Liver (tissue), 9 donors: Measurements from ENCODE around the gene RUNDC1. TPM values are rescaled to one million over a fixed set of nuclear protein-coding genes. Genes with fewer than 3 reads are reported as not detected.

Experiments
- DNase-seq: peaks from one replicate; pipeline ENCODE4 v3.0.0-alpha.2; 2017; ENCODE audit warnings: low spot score
- H3K27ac ChIP-seq, 2 donors: one replicate each; pipeline ENCODE4 v1.7.0; 2013; ENCODE audit warnings: inconsistent platforms in 2 of 2, low read length in 2 of 2, control low read depth in 1 of 2, low read depth in 1 of 2, mild to moderate bottlenecking in 1 of 2
- H3K27me3 ChIP-seq, 4 donors: one replicate each; pipeline versions ENCODE4 v1.6.1 to v1.7.0; 2013; ENCODE audit warnings: low read length in 3 of 4, inconsistent platforms in 1 of 4, mild to moderate bottlenecking in 1 of 4, moderate library complexity in 1 of 4; ENCODE audit not compliant: control insufficient read depth in 4 of 4, insufficient read depth in 4 of 4
- H3K36me3 ChIP-seq, 4 donors: one replicate each; pipeline versions ENCODE4 v1.6.1 to v1.7.0; 2013; ENCODE audit warnings: low read length in 3 of 4, mild to moderate bottlenecking in 3 of 4, low read depth in 1 of 4, moderate library complexity in 1 of 4; ENCODE audit not compliant: control insufficient read depth in 4 of 4, insufficient read depth in 3 of 4
- H3K4me1 ChIP-seq, 4 donors: one replicate each; pipeline versions ENCODE4 v1.6.1 to v1.7.0; 2013; ENCODE audit warnings: low read length in 3 of 4, mild to moderate bottlenecking in 3 of 4, moderate library complexity in 1 of 4; ENCODE audit not compliant: control insufficient read depth in 4 of 4, insufficient read depth in 4 of 4
- H3K4me3 ChIP-seq, 3 donors: one replicate each; pipeline versions ENCODE4 v1.6.1 to v1.7.0; 2013; ENCODE audit warnings: low read length in 3 of 3, control low read depth in 1 of 3, low read depth in 1 of 3, mild to moderate bottlenecking in 1 of 3
- H3K9ac ChIP-seq, 2 donors: one replicate each; pipeline ENCODE4 v1.7.0; 2013; ENCODE audit warnings: low read length in 2 of 2, mild to moderate bottlenecking in 2 of 2, moderate library complexity in 2 of 2, control low read depth in 1 of 2, low read depth in 1 of 2
- H3K9me3 ChIP-seq, 4 donors: one replicate each; pipeline versions ENCODE4 v1.6.1 to v1.7.0; 2013; ENCODE audit warnings: low read length in 3 of 4; ENCODE audit not compliant: control insufficient read depth in 4 of 4
- CTCF ChIP-seq: fragments of 150-350 bp; IDR thresholded peaks from 2 replicates; pipeline ENCODE4 v1.5.1; 2017; ENCODE audit warnings: improper control_type of control experiment, low read depth, low read length; ENCODE audit not compliant: missing input control
- EGR1 ChIP-seq, 2 donors: IDR thresholded peaks; 2 replicates each; pipeline ENCODE4 v1.6.1; 2016 to 2018; ENCODE audit warnings: antibody characterized with exemption in 2 of 2, low read depth in 2 of 2
- FOXA2 ChIP-seq: IDR thresholded peaks from 2 replicates; pipeline ENCODE4 v1.6.1; 2016; ENCODE audit warnings: antibody characterized with exemption
- GABPA ChIP-seq, 2 donors: IDR thresholded peaks in 1 of 2; conservative IDR thresholded peaks in 1 of 2; 2 replicates each; pipeline ENCODE4 v1.6.1; 2016; ENCODE audit warnings: antibody characterized with exemption in 2 of 2, mild to moderate bottlenecking in 1 of 2, moderate library complexity in 1 of 2
- JUND ChIP-seq, 2 donors: IDR thresholded peaks; 2 replicates each; pipeline ENCODE4 v1.6.1; 2016; ENCODE audit warnings: antibody characterized with exemption in 2 of 2
- MAX ChIP-seq: IDR thresholded peaks from 2 replicates; pipeline ENCODE4 v1.6.1; 2016; ENCODE audit warnings: antibody characterized with exemption
- RAD21 ChIP-seq, 2 donors: IDR thresholded peaks; 2 replicates each; pipeline ENCODE4 v1.6.1; 2016; ENCODE audit warnings: antibody characterized with exemption in 2 of 2, mild to moderate bottlenecking in 2 of 2
- REST ChIP-seq: IDR thresholded peaks from 2 replicates; pipeline ENCODE4 v1.6.1; 2016; ENCODE audit warnings: antibody characterized with exemption, mild to moderate bottlenecking
- SP1 ChIP-seq: IDR thresholded peaks from 2 replicates; pipeline ENCODE4 v1.6.1; 2018; ENCODE audit warnings: antibody characterized with exemption, mild to moderate bottlenecking
- TAF1 ChIP-seq: conservative IDR thresholded peaks from 2 replicates; pipeline ENCODE4 v1.6.1; 2016; ENCODE audit warnings: antibody characterized with exemption, mild to moderate bottlenecking
- YY1 ChIP-seq: IDR thresholded peaks from 2 replicates; pipeline ENCODE4 v1.6.1; 2016; ENCODE audit warnings: antibody characterized with exemption, mild to moderate bottlenecking
- ZBTB33 ChIP-seq: IDR thresholded peaks from 2 replicates; pipeline ENCODE4 v1.6.1; 2016; ENCODE audit warnings: antibody characterized with exemption
- WGBS: extraction: QIAGEN DNeasy Blood & Tissue Kit; methylation state at CpG from one replicate; pipeline ENCODE4 v1.1.7; 2013; 5-methylcytosine and 5-hydroxymethylcytosine counted together
- polyA plus RNA-seq, 2 donors: library from polyadenylated mRNA; stranded (reverse) in 1 of 2; unstranded in 1 of 2; fragments of 200-250 nt in 1 of 2; fragments of >200 nt in 1 of 2; fragmentation: Nextera tagmentation in 1 of 2; extraction: Ambion mirVana in 1 of 2; gene quantifications; one replicate each; pipeline versions ENCODE4 v1.2.1 to v1.2.3, GENCODE V29; 2013 to 2015
- total RNA-seq, 2 donors: library from RNA; depleted of rRNA; stranded (reverse); fragments of >200 nt; gene quantifications; one replicate each; pipeline ENCODE4 v1.2.3, GENCODE V29; 2014
- donor health status: healthy.
- donor health status: healthy.
- donor health status: healthy.
- donor health status: healthy.
- donor health status: healthy.

The RUNDC1 gene
- total and polyA plus RNA-seq, 4 donors, result 2.9 to 8.1 (median 4.4) TPM

GRCh38 chr17:43021741-43022512 lies 41.6 kb downstream of the RUNDC1 start, which contains the start of gene VAT1:
VAT1 (minus strand) TSS chr17:43022385; CDS start chr17:43022322, 63 bp downstream.
- Histone ChIP-seq H3K27ac (peak within 1 kb of the TSS; percentile 70 to 80), H3K27me3 (no peaks in the 10 kb centered on the region), H3K36me3 (no peaks in the 10 kb centered on the region), H3K9me3 (no peaks in the 10 kb centered on the region), H3K4me1 (peaks cover 6 to 30% (median 18%) of the 10 kb centered on the region in 4 donors), H3K4me3 (peak within 1 kb of the TSS; percentile 59 to 92 (median 85)), H3K9ac (peak within 1 kb of the TSS in 1 of 2 donors; percentile 36)
- TF ChIP-seq GABPA (IDR thresholded peaks at IDR 0.05 in 1 of 2, conservative IDR thresholded peaks at IDR 0.05 in 1 of 2) (no peak), REST (peak; percentile 13), EGR1 (IDR thresholded peaks at IDR 0.05; ENCODE audit: low read depth in 2 of 2) (no peak), MAX (no peak), YY1 (no peak), TAF1 (no peak), FOXA2 (no peak), CTCF (no peak), RAD21 (IDR thresholded peaks at IDR 0.05) (peak; percentile 39 to 41), SP1 (no peak), ZBTB33 (no peak), JUND (IDR thresholded peaks at IDR 0.05) (no peak)
- under 1% methylated on average over 80 of the region's 80 CpGs for WGBS
- peak; percentile 81 for DNase-seq
